Osteoblast (primary cell): Measurements from ENCODE around the gene OR5M8. TPM values are rescaled to one million over a fixed set of nuclear protein-coding genes. Genes with fewer than 3 reads are reported as not detected.

Experiments used
- DNase-seq: peaks from one replicate; pipeline ENCODE4 v3.0.0; 2011; ENCODE audit warnings: low spot score, mixed read lengths; ENCODE audit not compliant: insufficient read length; ENCODE audit errors: missing footprints
- H2AFZ ChIP-seq: 2 replicates; pipeline ENCODE4 v1.6.0; 2011; ENCODE audit warnings: mild to moderate bottlenecking, low read length
- H3K27ac ChIP-seq: 2 replicates; pipeline ENCODE4 v1.5.1; 2011; ENCODE audit warnings: mild to moderate bottlenecking, low read depth, low read length, moderate library complexity
- H3K27me3 ChIP-seq: 2 replicates; pipeline ENCODE4 v1.6.0; 2012; ENCODE audit warnings: mild to moderate bottlenecking, control low read depth, inconsistent platforms, low read length, moderate library complexity; ENCODE audit not compliant: insufficient read depth
- H3K36me3 ChIP-seq: 2 replicates; pipeline ENCODE4 v1.5.1; 2011; ENCODE audit warnings: mild to moderate bottlenecking, low read length, control low read depth, moderate library complexity; ENCODE audit not compliant: insufficient read depth
- H3K4me1 ChIP-seq: 2 replicates; pipeline ENCODE4 v1.5.1; 2011; ENCODE audit warnings: mild to moderate bottlenecking, low read length, control low read depth, moderate library complexity; ENCODE audit not compliant: insufficient read depth
- H3K4me2 ChIP-seq: 2 replicates; pipeline ENCODE4 v1.6.0; 2011; ENCODE audit warnings: mild to moderate bottlenecking, low read length; ENCODE audit not compliant: insufficient read depth
- H3K4me3 ChIP-seq: fragments of 200-600 bp; sonication (generic); 3 replicates; pipeline ENCODE4 v1.5.1; 2012; ENCODE audit warnings: mild to moderate bottlenecking, low read length, inconsistent platforms; ENCODE audit not compliant: insufficient read depth
- H3K79me2 ChIP-seq: 2 replicates; pipeline ENCODE4 v1.6.0; 2012; ENCODE audit warnings: mild to moderate bottlenecking, low read length, control low read depth, inconsistent platforms; ENCODE audit not compliant: insufficient read depth
- H3K9me3 ChIP-seq: 2 replicates; pipeline ENCODE4 v1.5.1; 2011; ENCODE audit warnings: low read depth, low read length, control low read depth
- H4K20me1 ChIP-seq: 2 replicates; pipeline ENCODE4 v1.6.0; 2012; ENCODE audit warnings: mild to moderate bottlenecking, low read length, control low read depth; ENCODE audit not compliant: insufficient read depth
- CTCF ChIP-seq: IDR thresholded peaks from 2 replicates; pipeline ENCODE4 v1.5.1; 2011; ENCODE audit warnings: mild to moderate bottlenecking, low read depth, low read length, moderate library complexity; ENCODE audit errors: extremely low read depth
- total RNA-seq: library from RNA; depleted of rRNA; stranded (reverse); fragments of >200 nt; gene quantifications from 2 replicates; pipeline ENCODE4 v1.2.3, GENCODE V29; 2012

OR5M8 gene
- total RNA-seq, result not detected in 2 replicates

GRCh38 chr11:56491270-56491669 is at the start of gene OR5M8:
OR5M8 (minus strand) TSS chr11:56491370; CDS start chr11:56491370, 0 bp downstream.
- TF ChIP-seq CTCF, result no peak
- peaks cover 2% of the 10 kb centered on the region for H3K9me3 ChIP-seq
- no peak within 1 kb of the TSS for H3K27ac ChIP-seq
- DNase-seq, result no peak
- no peak within 1 kb of the TSS for H3K4me2 ChIP-seq
- no peaks in the 10 kb centered on the region for H3K36me3 ChIP-seq
- H3K27me3 ChIP-seq, result no peaks in the 10 kb centered on the region
- H4K20me1 ChIP-seq, result no peaks in the 10 kb centered on the region
- H3K4me3 ChIP-seq, result no peak within 1 kb of the TSS
- no peaks in the 10 kb centered on the region for H3K79me2 ChIP-seq
- no peak within 1 kb of the TSS for H2AFZ ChIP-seq
- H3K4me1 ChIP-seq, result no peaks in the 10 kb centered on the region

GRCh38 chr11:56533054-56533740 is 42.0 kb upstream of the OR5M8 start:
- no peaks in the 10 kb centered on the region for H3K79me2 ChIP-seq
- H3K36me3 ChIP-seq, result no peaks in the 10 kb centered on the region
- H3K4me3 ChIP-seq, result no peak overlapping the region
- no peak overlapping the region for H3K4me2 ChIP-seq
- peaks cover 4% of the 10 kb centered on the region for H3K9me3 ChIP-seq
- no peak overlapping the region for H3K27ac ChIP-seq
- no peaks in the 10 kb centered on the region for H4K20me1 ChIP-seq
- H3K27me3 ChIP-seq, result no peaks in the 10 kb centered on the region
- DNase-seq, result no peak
- no peaks in the 10 kb centered on the region for H3K4me1 ChIP-seq
- TF ChIP-seq CTCF, result no peak
- H2AFZ ChIP-seq, result no peak overlapping the region

- Histone ChIP-seq H3K4me2 (no peak overlapping the region), H3K27me3 (no peaks in the 10 kb centered on the region), H4K20me1 (no peaks in the 10 kb centered on the region), H3K4me1 (no peaks in the 10 kb centered on the region), H2AFZ (no peak overlapping the region), H3K36me3 (no peaks in the 10 kb centered on the region), H3K79me2 (no peaks in the 10 kb centered on the region), H3K27ac (no peak overlapping the region), H3K4me3 (no peak overlapping the region), H3K9me3 (peaks cover 4% of the 10 kb centered on the region)
- no peak for TF ChIP-seq CTCF
- DNase-seq, result no peak
Measured at GRCh38 chr11:56531856-56532255, 40.7 kb upstream of the OR5M8 start.

- no peak for DNase-seq
- H4K20me1 ChIP-seq, result no peaks in the 10 kb centered on the region
- peaks cover 9% of the 10 kb centered on the region for H3K9me3 ChIP-seq
- no peak for TF ChIP-seq CTCF
- no peaks in the 10 kb centered on the region for H3K36me3 ChIP-seq
- H3K27me3 ChIP-seq, result no peaks in the 10 kb centered on the region
- H3K4me3 ChIP-seq, result no peak overlapping the region
- no peaks in the 10 kb centered on the region for H3K79me2 ChIP-seq
- no peaks in the 10 kb centered on the region for H3K4me1 ChIP-seq
- no peak overlapping the region for H3K27ac ChIP-seq
- H2AFZ ChIP-seq, result no peak overlapping the region
- no peak overlapping the region for H3K4me2 ChIP-seq
Measured at GRCh38 chr11:56522008-56522407, 30.8 kb upstream of the OR5M8 start.
